ENCODE results near the gene APOA4.

The APOA4 gene

GRCh38 chr11:116823031-116823843 is at the start of gene APOA4:
APOA4 (minus strand) TSS chr11:116823304; CDS start chr11:116823191, 113 bp downstream.
- DNase-seq (ENCODE audit: low read depth in 2 of 2), result no peak

- DNase-seq (ENCODE audit: low read depth in 2 of 2), result peak; percentile 62 to 63
These were observed 48.1 kb upstream of the APOA4 start for GRCh38 chr11:116871248-116871647.

- no peak for DNase-seq (ENCODE audit: low read depth in 2 of 2)
These were observed 47.0 kb upstream of the APOA4 start for GRCh38 chr11:116870054-116870453.

GRCh38 chr11:116869610-116870009 is 46.5 kb upstream of the APOA4 start:
- DNase-seq (ENCODE audit: low read depth in 2 of 2), result no peak

GRCh38 chr11:116868066-116868465 is 45.0 kb upstream of the APOA4 start:
- no peak for DNase-seq (ENCODE audit: low read depth in 2 of 2)

GRCh38 chr11:116867619-116868018 is 44.5 kb upstream of the APOA4 start:
- no peak for DNase-seq (ENCODE audit: low read depth in 2 of 2)

GRCh38 chr11:116866804-116867455 is 43.8 kb upstream of the APOA4 start:
- DNase-seq (ENCODE audit: low read depth in 2 of 2), result no peak

GRCh38 chr11:116865696-116866095 is 42.6 kb upstream of the APOA4 start:
- DNase-seq (ENCODE audit: low read depth in 2 of 2), result peak; percentile 87

- DNase-seq (ENCODE audit: low read depth in 2 of 2), result no peak
These were observed 41.4 kb upstream of the APOA4 start for GRCh38 chr11:116864531-116864930.

- no peak for DNase-seq (ENCODE audit: low read depth in 2 of 2)
These were observed 39.8 kb upstream of the APOA4 start for GRCh38 chr11:116862951-116863350.

GRCh38 chr11:116862185-116862584 is 39.1 kb upstream of the APOA4 start:
- DNase-seq (ENCODE audit: low read depth in 2 of 2), result no peak

GRCh38 chr11:116861539-116861938 is 38.4 kb upstream of the APOA4 start:
- DNase-seq (ENCODE audit: low read depth in 2 of 2), result no peak

- DNase-seq (ENCODE audit: low read depth in 2 of 2), result no peak
These were observed 37.2 kb upstream of the APOA4 start for GRCh38 chr11:116860303-116860702.

- DNase-seq (ENCODE audit: low read depth in 2 of 2), result no peak
These were observed 36.1 kb upstream of the APOA4 start for GRCh38 chr11:116859175-116859574.

- no peak for DNase-seq (ENCODE audit: low read depth in 2 of 2)
These were observed 34.8 kb upstream of the APOA4 start for GRCh38 chr11:116857936-116858335.

GRCh38 chr11:116857316-116857715 is 34.2 kb upstream of the APOA4 start:
- DNase-seq (ENCODE audit: low read depth in 2 of 2), result no peak

GRCh38 chr11:116856423-116856822 is 33.3 kb upstream of the APOA4 start:
- DNase-seq (ENCODE audit: low read depth in 2 of 2), result no peak

GRCh38 chr11:116855413-116855812 is 32.3 kb upstream of the APOA4 start:
- no peak for DNase-seq (ENCODE audit: low read depth in 2 of 2)

GRCh38 chr11:116853461-116854073 is 30.5 kb upstream of the APOA4 start:
- peak; percentile 75 to 79 for DNase-seq (ENCODE audit: low read depth in 2 of 2)

- peak in 1 of 2 experiments; percentile 42 for DNase-seq (ENCODE audit: low read depth in 2 of 2)
These were observed 29.3 kb upstream of the APOA4 start for GRCh38 chr11:116852261-116853031.

- DNase-seq (ENCODE audit: low read depth in 2 of 2), result no peak
These were observed 28.5 kb upstream of the APOA4 start for GRCh38 chr11:116851626-116852025.

GRCh38 chr11:116849486-116849885 is 26.4 kb upstream of the APOA4 start:
- DNase-seq (ENCODE audit: low read depth in 2 of 2), result no peak
